Bronchial epithelial cell (primary cell): ENCODE results near the gene DNAJB8. TPM values are rescaled to one million over a fixed set of nuclear protein-coding genes. Genes with fewer than 3 reads are reported as not detected.

ENCODE experiments used
- DNase-seq: peaks from one replicate; pipeline ENCODE4 v3.0.0-alpha.2; 2010; ENCODE audit warnings: low read depth
- FAIRE-seq: peaks from 2 replicates; lab custom pipeline; 2011; peaks lifted over from hg19 to GRCh38; lab: Jason Lieb, UNC
- H3K27me3 ChIP-seq: 2 replicates; pipeline ENCODE4 v1.5.1; 2011; ENCODE audit warnings: low read length; ENCODE audit not compliant: control insufficient read depth, insufficient read depth
- H3K36me3 ChIP-seq: 2 replicates; pipeline ENCODE4 v1.5.1; 2011; ENCODE audit warnings: low read length; ENCODE audit not compliant: control insufficient read depth, insufficient read depth
- H3K4me3 ChIP-seq: 2 replicates; pipeline ENCODE4 v1.5.1; 2011; ENCODE audit warnings: mild to moderate bottlenecking, low read depth, low read length, control low read depth
- CTCF ChIP-seq: IDR thresholded peaks from 2 replicates; pipeline ENCODE4 v1.5.1; 2011; ENCODE audit warnings: mild to moderate bottlenecking, moderate library complexity, low read length, control low read depth, inconsistent platforms; ENCODE audit not compliant: insufficient read depth, severe bottlenecking
- total RNA-seq: library from RNA; depleted of rRNA; stranded (reverse); fragments of >200 nt; gene quantifications from 2 replicates; pipeline ENCODE4 v1.2.1, GENCODE V29; 2014

The DNAJB8 gene
- total RNA-seq, 1 donor from 2014 or later: not detected

DNA sequence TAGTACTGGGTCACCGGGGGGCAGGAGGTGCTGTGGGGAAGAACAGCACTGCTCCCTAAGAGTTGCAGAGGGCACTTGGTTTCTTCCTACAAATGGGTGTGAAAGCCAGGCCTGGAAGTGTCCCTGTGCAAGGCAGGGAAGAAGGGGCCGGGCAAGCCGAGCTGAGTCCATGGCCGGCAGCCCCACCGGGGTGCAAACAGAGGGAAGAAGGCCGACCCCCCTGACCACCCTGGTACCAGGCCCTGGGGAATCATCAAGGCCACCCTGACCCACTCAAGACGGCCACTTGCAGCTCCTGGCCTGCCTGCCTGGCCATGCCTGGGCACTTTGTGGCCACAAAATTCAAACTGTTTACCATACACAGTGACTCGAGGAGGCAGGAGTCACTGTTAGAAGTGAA, 8.7 kb upstream of the DNAJB8 start:
- Histone ChIP-seq H3K4me3 (no peak overlapping the region), H3K36me3 (no peaks in the 10 kb centered on the region), H3K27me3 (peaks cover 19% of the 10 kb centered on the region)
- no peak for FAIRE-seq
- no peak for DNase-seq
- no peak for TF ChIP-seq CTCF

- Histone ChIP-seq H3K27me3 (peaks cover 18% of the 10 kb centered on the region), H3K4me3 (no peak overlapping the region), H3K36me3 (no peaks in the 10 kb centered on the region)
- DNase-seq (no peak), FAIRE-seq (no peak)
- TF ChIP-seq CTCF: no peak
Measured at GRCh38 chr3:128473737-128474136, 7.0 kb upstream of the DNAJB8 start.

- H3K27me3 ChIP-seq: peaks cover 18% of the 10 kb centered on the region
- no peak for DNase-seq
- TF ChIP-seq CTCF: no peak
- H3K36me3 ChIP-seq: no peaks in the 10 kb centered on the region
- no peak for FAIRE-seq
- no peak overlapping the region for H3K4me3 ChIP-seq
Measured at GRCh38 chr3:128473180-128473519, 6.5 kb upstream of the DNAJB8 start.

GRCh38 chr3:128472449-128473179, 5.9 kb upstream of the DNAJB8 start:
- no peaks in the 10 kb centered on the region for H3K36me3 ChIP-seq
- TF ChIP-seq CTCF: no peak

DNA sequence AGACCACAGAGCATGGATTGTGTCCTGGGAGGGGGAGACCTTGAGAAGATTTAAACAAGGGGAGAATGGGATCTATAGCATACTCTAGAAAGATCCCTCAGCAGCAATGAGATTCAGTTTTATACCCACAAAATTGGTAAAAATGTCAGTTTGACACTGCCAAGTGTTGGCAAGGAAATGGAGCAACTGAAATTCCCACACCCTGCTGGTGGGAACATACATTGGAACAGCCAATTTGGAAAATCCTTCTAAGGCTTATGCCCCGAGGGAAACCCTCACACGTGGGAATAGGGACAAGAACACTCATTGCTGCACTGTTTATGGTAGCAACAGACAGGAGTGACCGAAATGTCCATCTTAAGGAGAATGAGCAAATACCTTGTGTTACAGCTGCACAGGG, 5.0 kb upstream of the DNAJB8 start:
- no peak for TF ChIP-seq CTCF

More at GRCh38 chr3:128472449-128473179, 5.9 kb upstream of the DNAJB8 start:
- FAIRE-seq: no peak
- Histone ChIP-seq H3K4me3 (no peak overlapping the region), H3K27me3 (peaks cover 18% of the 10 kb centered on the region)
- DNase-seq: no peak

GRCh38 chr3:128471110-128471509, 4.4 kb upstream of the DNAJB8 start:
- FAIRE-seq (no peak), DNase-seq (no peak)
- Histone ChIP-seq H3K4me3 (no peak overlapping the region), H3K36me3 (no peaks in the 10 kb centered on the region), H3K27me3 (peaks cover 20% of the 10 kb centered on the region)
- no peak for TF ChIP-seq CTCF

More for the DNA sequence above, 5.0 kb upstream of the DNAJB8 start:
- DNase-seq (no peak), FAIRE-seq (no peak)
- Histone ChIP-seq H3K36me3 (no peaks in the 10 kb centered on the region), H3K27me3 (peaks cover 20% of the 10 kb centered on the region), H3K4me3 (no peak overlapping the region)
